Stimulated activated CD4-positive, alpha-beta T cell treated with anti-CD3 and anti-CD28 coated beads, Interleukin-12 subunit alpha, Interleukin-12 subunit beta, amount 100 ng/mL, for 48 hours (primary cell): ENCODE results near the gene MAGEB1.

Experiments used
- DNase-seq, 3 donors: peaks; one replicate each; pipeline ENCODE4 v3.0.0-alpha.2; 2020; ENCODE audit warnings: low read depth in 2 of 3, low spot score in 1 of 3

MAGEB1 gene

GRCh38 chrX:30246769-30247489 is at the start of gene MAGEB1:
MAGEB1 (plus strand) TSS chrX:30247146; CDS start chrX:30250494, 3,348 bp downstream.
- no peak for DNase-seq

- DNase-seq = no peak
These were observed 34.8 kb upstream of the MAGEB1 start for GRCh38 chrX:30212172-30212571.

GRCh38 chrX:30215357-30215843 is 31.5 kb upstream of the MAGEB1 start, which contains the start of gene MAGEB2:
MAGEB2 (plus strand) TSS chrX:30215563; CDS start chrX:30218581, 3,018 bp downstream.
- DNase-seq = no peak

GRCh38 chrX:30217465-30217864 is 29.5 kb upstream of the MAGEB1 start:
- DNase-seq = no peak

- no peak for DNase-seq
These were observed 27.6 kb upstream of the MAGEB1 start for GRCh38 chrX:30219372-30219771.

- no peak for DNase-seq
These were observed 26.3 kb upstream of the MAGEB1 start for GRCh38 chrX:30220661-30221060.

- DNase-seq = no peak
These were observed 22.4 kb upstream of the MAGEB1 start for GRCh38 chrX:30224536-30224935.

- no peak for DNase-seq
These were observed 18.4 kb upstream of the MAGEB1 start for GRCh38 chrX:30228526-30228925.

- no peak for DNase-seq
These were observed 16.6 kb upstream of the MAGEB1 start, which contains the start of gene MAGEB3 for GRCh38 chrX:30230395-30230794. MAGEB3 (plus strand) TSS chrX:30230657; CDS start chrX:30235925, 5,268 bp downstream.

GRCh38 chrX:30241724-30242415 is 5.1 kb upstream of the MAGEB1 start, which contains the start of gene MAGEB4:
MAGEB4 (plus strand) TSS chrX:30242000; CDS start chrX:30242136, 136 bp downstream.
- no peak for DNase-seq

- no peak for DNase-seq
These were observed 1.9 kb downstream of the MAGEB1 start for GRCh38 chrX:30248854-30249253.

- DNase-seq = no peak
These were observed 6.3 kb downstream of the MAGEB1 start for GRCh38 chrX:30253257-30253656.

GRCh38 chrX:30259927-30260326 is 13.0 kb downstream of the MAGEB1 start:
- DNase-seq = no peak

GRCh38 chrX:30261012-30261411 is 14.1 kb downstream of the MAGEB1 start:
- no peak for DNase-seq

- DNase-seq = no peak
These were observed 15.8 kb downstream of the MAGEB1 start for GRCh38 chrX:30262763-30263162.

- no peak for DNase-seq
These were observed 23.7 kb downstream of the MAGEB1 start for GRCh38 chrX:30270639-30271038.

GRCh38 chrX:30275498-30275897 is 28.6 kb downstream of the MAGEB1 start:
- no peak for DNase-seq

GRCh38 chrX:30278365-30278764 is 31.4 kb downstream of the MAGEB1 start:
- no peak for DNase-seq

GRCh38 chrX:30280428-30280827 is 33.5 kb downstream of the MAGEB1 start:
- no peak for DNase-seq

GRCh38 chrX:30282527-30282926 is 35.6 kb downstream of the MAGEB1 start:
- no peak for DNase-seq

GRCh38 chrX:30283456-30284200 is 36.7 kb downstream of the MAGEB1 start:
- no peak for DNase-seq
